HG03521 (cell line): Measurements from ENCODE around the gene YY1.
A peak's percentile ranks its signal among the peaks of the same experiment; 100 is the strongest.

Experiments used
- ATAC-seq: cut with Tn5 transposase; IDR thresholded peaks from one replicate; pipeline ENCODE4 v1.9.1; 2021; ENCODE audit warnings: mild to moderate bottlenecking, moderate library complexity; ENCODE audit not compliant: unreplicated experiment

Gene YY1

GRCh38 chr14:100240668-100241032, 1.7 kb downstream of the YY1 start:
- no peak for ATAC-seq

GRCh38 chr14:100241279-100241678, 2.3 kb downstream of the YY1 start:
- ATAC-seq = no peak

GRCh38 chr14:100243020-100243419, 4.1 kb downstream of the YY1 start:
- ATAC-seq = no peak

GRCh38 chr14:100246809-100247428, 8.0 kb downstream of the YY1 start:
- no peak for ATAC-seq

GRCh38 chr14:100250732-100251465, 12.0 kb downstream of the YY1 start:
- no peak for ATAC-seq

GRCh38 chr14:100252684-100253083, 13.7 kb downstream of the YY1 start:
- no peak for ATAC-seq

GRCh38 chr14:100256339-100256895, 17.5 kb downstream of the YY1 start:
- peak; percentile 61 for ATAC-seq

GRCh38 chr14:100261621-100262020, 22.7 kb downstream of the YY1 start:
- no peak for ATAC-seq

GRCh38 chr14:100262545-100262944, 23.6 kb downstream of the YY1 start:
- no peak for ATAC-seq

GRCh38 chr14:100263141-100263540, 24.2 kb downstream of the YY1 start:
- ATAC-seq = no peak

GRCh38 chr14:100267990-100268389, 29.0 kb downstream of the YY1 start:
- no peak for ATAC-seq

- ATAC-seq = no peak
These were observed 29.8 kb downstream of the YY1 start for GRCh38 chr14:100268591-100269207.

GRCh38 chr14:100271247-100271939, 32.4 kb downstream of the YY1 start:
- ATAC-seq = no peak

GRCh38 chr14:100274250-100274649, 35.3 kb downstream of the YY1 start:
- ATAC-seq = no peak

- no peak for ATAC-seq
These were observed 36.3 kb downstream of the YY1 start for GRCh38 chr14:100275214-100275613.

GRCh38 chr14:100278702-100279101, 39.8 kb downstream of the YY1 start:
- peak; percentile 39 for ATAC-seq

GRCh38 chr14:100279133-100279532, 40.2 kb downstream of the YY1 start:
- ATAC-seq = no peak

GRCh38 chr14:100279563-100279962, 40.6 kb downstream of the YY1 start:
- no peak for ATAC-seq

- no peak for ATAC-seq
These were observed 42.5 kb downstream of the YY1 start for GRCh38 chr14:100281286-100282082.

- no peak for ATAC-seq
These were observed 43.1 kb downstream of the YY1 start for GRCh38 chr14:100282083-100282350.
